ENCODE measurements around the gene UNC93B1.
A peak's percentile ranks its signal among the peaks of the same experiment; 100 is the strongest.
"Not testable (repeated sequence)": the region's sequence is repeated elsewhere in the genome, so short reads cannot be mapped to it uniquely, and the experiment has no call there.

Gene UNC93B1

DNA sequence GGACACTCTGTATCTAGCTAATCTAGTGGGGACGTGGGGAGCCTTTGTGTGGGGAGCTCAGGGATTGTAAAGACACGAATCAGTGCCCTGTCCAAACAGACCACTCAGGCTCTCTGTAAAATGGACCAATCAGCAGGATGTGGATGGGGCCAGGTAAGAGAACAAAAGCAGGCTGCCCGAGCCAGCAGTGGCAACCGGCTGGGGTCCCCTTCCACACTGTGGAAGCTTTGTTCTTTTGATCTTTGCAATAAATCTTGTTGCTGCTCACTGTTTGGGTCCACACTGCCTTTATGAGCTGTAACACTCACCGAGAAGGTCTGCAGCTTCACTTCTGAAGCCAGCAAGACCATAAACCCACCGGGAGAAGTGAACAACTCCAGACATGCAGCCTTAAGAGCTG lies 40.0 kb downstream of the UNC93B1 start:
- H3K4me3 ChIP-seq (ENCODE audit: low read depth, low read length); DNase-seq; H3K36me3 ChIP-seq (replicated peaks); in situ Hi-C loops (cut with HindIII; ENCODE audit: low pct_ligation_motif_present, low sequenced_read_pairs); H3K27ac ChIP-seq; H3K27me3 ChIP-seq (replicated peaks): not testable (repeated sequence)

DNA sequence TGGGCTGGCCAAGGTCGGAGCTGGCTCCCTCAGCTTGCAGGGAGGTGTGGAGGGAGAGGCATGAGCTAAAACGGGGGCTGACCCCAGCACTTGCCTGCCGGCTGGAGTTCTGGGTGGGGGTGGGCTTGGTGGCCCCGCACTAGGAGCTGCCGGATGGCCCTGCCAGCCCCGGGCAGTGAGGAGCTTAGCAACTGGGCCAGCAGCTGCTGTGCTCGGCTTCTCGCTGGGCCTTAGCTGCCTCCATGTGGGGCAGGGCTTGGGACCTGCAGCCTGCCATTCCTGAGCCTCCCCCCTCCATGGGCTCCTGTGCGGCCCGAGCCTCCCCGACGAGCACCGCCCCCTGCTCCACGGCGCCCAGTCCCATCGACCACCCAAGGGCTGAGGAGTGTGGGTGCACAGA lies 40.7 kb downstream of the UNC93B1 start:
- H3K4me3 ChIP-seq (ENCODE audit: low read depth, low read length); H3K27ac ChIP-seq; H3K27me3 ChIP-seq (replicated peaks); DNase-seq; H3K36me3 ChIP-seq (replicated peaks); in situ Hi-C loops (cut with HindIII; ENCODE audit: low pct_ligation_motif_present, low sequenced_read_pairs): not testable (repeated sequence)

DNA sequence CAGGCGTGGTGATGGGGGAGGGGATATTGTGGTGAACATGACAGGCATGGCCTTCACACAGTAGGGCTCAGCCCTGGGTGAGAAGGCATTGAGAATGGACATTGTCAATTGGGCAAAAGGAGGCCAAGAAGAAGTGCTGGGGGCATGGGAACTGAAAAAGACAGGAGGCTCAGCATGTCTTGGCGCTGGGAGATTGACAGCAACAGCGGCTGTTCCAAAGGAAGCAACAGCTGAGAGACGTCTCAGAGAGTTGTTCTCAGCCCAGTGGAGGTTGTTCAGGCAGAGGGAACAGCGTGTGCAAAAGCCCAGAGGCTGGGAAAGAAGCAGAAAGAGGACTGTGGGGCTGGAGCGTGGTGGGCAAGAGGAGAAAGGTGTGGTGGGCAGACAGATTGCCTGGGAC lies 47.7 kb downstream of the UNC93B1 start:
- in situ Hi-C loops (cut with HindIII; ENCODE audit: low pct_ligation_motif_present, low sequenced_read_pairs); H3K27ac ChIP-seq; H3K4me3 ChIP-seq (ENCODE audit: low read depth, low read length); H3K36me3 ChIP-seq (replicated peaks); DNase-seq: not testable (repeated sequence)
- peaks cover 11% of the 10 kb centered on the region for H3K27me3 ChIP-seq (replicated peaks)

DNA sequence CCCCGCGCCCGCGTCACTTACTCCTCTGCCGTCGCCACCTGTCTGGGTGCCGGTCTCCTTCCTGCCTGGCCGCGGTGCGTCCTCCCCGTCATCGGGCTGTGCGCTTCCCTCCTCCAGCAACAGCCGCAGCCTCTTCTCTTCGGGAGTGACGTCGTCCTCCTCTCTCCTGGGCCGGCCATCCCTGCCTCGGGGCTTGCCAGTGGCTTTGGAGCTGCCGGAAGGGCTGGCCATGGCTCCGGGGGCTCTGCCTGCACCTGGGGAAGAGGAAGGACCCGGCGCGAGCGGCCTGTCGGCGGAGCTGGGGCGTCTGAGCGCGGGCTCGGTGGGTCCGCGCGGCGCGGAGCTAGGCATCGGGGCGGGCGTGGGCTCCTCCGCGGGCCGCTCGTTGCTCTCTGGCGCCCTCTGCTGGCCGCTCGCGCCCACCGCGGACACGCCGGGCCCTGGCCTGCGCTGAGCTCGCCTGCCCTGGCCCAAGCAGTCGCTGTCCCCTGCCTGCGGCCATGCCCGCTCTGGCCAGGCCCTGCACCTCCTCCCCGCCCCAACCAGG lies 48.4 kb downstream of the UNC93B1 start:
- in situ Hi-C loops (cut with HindIII; ENCODE audit: low pct_ligation_motif_present, low sequenced_read_pairs); H3K27ac ChIP-seq; H3K36me3 ChIP-seq (replicated peaks): not testable (repeated sequence)
- TF ChIP-seq, protein P1, sequence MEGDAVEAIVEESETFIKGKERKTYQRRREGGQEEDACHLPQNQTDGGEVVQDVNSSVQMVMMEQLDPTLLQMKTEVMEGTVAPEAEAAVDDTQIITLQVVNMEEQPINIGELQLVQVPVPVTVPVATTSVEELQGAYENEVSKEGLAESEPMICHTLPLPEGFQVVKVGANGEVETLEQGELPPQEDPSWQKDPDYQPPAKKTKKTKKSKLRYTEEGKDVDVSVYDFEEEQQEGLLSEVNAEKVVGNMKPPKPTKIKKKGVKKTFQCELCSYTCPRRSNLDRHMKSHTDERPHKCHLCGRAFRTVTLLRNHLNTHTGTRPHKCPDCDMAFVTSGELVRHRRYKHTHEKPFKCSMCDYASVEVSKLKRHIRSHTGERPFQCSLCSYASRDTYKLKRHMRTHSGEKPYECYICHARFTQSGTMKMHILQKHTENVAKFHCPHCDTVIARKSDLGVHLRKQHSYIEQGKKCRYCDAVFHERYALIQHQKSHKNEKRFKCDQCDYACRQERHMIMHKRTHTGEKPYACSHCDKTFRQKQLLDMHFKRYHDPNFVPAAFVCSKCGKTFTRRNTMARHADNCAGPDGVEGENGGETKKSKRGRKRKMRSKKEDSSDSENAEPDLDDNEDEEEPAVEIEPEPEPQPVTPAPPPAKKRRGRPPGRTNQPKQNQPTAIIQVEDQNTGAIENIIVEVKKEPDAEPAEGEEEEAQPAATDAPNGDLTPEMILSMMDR (IDR thresholded peaks at IDR 0.05; ENCODE audit: low read depth, low read length, missing control alignments) = peak; percentile 51
- H3K27me3 ChIP-seq (replicated peaks) = peaks cover 11% of the 10 kb centered on the region
- peak overlapping the region; percentile 41 for H3K4me3 ChIP-seq (ENCODE audit: low read depth, low read length)
- peak; percentile 22 for DNase-seq

DNA sequence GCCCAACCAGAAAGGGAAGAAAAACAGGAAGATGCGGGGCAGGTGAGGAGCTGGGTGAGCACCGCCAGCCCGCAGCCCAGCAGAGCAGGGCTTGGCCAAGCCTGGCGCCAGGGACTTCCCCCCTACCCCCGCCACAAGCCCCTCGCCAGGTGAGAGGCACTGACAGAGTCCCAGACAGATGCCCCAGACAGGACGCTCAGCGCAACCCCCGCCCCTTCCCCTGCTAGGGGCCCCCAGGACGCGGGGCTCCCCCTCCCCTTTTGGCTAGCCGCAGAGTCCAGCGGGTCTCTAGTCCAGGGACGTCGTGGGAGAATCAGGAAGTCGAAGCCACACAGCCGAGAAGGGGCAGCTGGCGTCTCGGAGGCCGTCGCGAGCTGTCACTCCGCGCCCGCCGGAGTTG lies 48.9 kb downstream of the UNC93B1 start:
- in situ Hi-C loops (cut with HindIII; ENCODE audit: low pct_ligation_motif_present, low sequenced_read_pairs); DNase-seq; H3K27ac ChIP-seq; H3K4me3 ChIP-seq (ENCODE audit: low read depth, low read length); H3K36me3 ChIP-seq (replicated peaks): not testable (repeated sequence)
- H3K27me3 ChIP-seq (replicated peaks) = peaks cover 11% of the 10 kb centered on the region

DNA sequence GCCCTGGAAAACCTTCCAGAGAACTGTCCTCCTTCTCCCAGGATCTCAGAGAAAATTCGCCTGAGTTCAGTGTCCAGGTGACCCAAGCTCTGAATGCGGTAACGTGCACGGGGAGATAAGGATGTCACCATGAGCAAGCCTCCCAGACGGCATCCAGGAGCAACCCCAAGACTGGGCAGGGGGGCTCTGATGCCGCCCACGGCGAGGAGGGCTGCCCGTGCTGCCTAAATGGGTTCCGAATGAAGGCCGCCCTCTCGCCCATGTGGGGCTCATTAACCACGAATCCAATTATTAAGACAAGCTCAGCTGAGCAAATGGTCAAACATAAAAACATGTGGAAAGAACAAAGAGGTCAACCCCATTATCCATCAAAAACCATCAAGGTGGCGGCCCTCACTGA lies 49.6 kb downstream of the UNC93B1 start:
- H3K4me3 ChIP-seq (ENCODE audit: low read depth, low read length); H3K27ac ChIP-seq; H3K36me3 ChIP-seq (replicated peaks); in situ Hi-C loops (cut with HindIII; ENCODE audit: low pct_ligation_motif_present, low sequenced_read_pairs); DNase-seq: not testable (repeated sequence)
- peaks cover 11% of the 10 kb centered on the region for H3K27me3 ChIP-seq (replicated peaks)

DNA sequence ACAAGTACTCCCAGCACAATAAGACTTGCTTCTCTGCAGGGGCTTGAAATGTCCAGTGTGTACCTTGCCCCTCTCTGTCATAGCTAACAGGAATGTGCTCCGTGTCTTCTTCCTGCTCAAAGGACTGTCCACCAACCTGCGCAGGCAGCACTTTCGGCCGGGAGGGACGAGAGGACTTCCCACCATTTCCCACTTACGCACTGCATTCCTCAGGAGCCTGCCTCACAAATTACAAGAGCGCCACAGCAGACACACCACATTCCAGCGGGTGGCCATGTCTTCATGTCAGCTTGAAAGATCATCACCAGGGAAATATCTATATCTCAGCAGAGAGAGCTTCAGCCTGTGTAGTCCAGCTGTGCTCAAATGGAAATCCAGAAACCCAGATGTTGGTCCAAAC lies 53.2 kb downstream of the UNC93B1 start:
- in situ Hi-C loops (cut with HindIII; ENCODE audit: low pct_ligation_motif_present, low sequenced_read_pairs); H3K27ac ChIP-seq; H3K36me3 ChIP-seq (replicated peaks); H3K27me3 ChIP-seq (replicated peaks); DNase-seq; H3K4me3 ChIP-seq (ENCODE audit: low read depth, low read length): not testable (repeated sequence)

DNA sequence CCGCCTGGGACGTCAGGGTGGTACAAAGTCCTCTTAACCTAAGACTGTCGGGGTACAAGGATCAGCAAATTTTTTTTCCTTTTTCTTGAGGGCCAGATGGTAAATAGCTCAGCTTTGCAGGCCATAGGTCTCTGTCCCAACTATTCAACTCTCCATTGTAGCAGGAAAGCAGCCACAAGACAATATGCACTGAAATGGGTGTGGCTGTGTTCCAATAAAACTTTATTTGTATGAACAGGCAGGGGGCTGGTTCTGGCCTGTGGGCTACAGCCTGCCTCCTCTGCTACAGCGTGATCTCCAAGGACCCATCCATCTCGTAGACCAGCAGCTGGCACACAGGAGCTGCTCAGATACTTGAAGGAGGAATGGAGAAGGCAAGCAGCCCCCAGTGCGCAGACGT lies 56.1 kb downstream of the UNC93B1 start:
- in situ Hi-C loops (cut with HindIII; ENCODE audit: low pct_ligation_motif_present, low sequenced_read_pairs); H3K36me3 ChIP-seq (replicated peaks); H3K27me3 ChIP-seq (replicated peaks): not testable (repeated sequence)

DNA sequence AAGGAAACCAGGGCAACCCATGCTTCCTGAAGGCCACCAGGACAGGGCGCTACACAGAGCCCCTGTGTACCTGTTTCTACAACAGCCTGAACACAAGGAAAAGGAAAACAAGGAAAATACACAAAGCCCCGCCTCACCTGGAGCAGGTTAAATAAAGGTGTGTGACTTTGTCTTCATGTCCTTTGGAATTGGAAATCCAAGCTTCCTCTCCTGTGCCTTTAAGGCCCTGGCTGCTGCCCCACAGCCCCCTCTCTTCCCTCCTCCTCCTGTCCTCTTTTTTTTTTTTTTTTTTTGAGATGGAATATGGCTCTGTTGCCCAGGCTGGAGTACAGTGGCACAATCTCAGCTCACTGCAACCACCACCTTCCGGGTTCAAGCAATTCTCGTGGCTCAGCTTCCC lies 57.5 kb downstream of the UNC93B1 start:
- H3K27me3 ChIP-seq (replicated peaks); DNase-seq; H3K36me3 ChIP-seq (replicated peaks); in situ Hi-C loops (cut with HindIII; ENCODE audit: low pct_ligation_motif_present, low sequenced_read_pairs); H3K27ac ChIP-seq; H3K4me3 ChIP-seq (ENCODE audit: low read depth, low read length): not testable (repeated sequence)

More for the DNA sequence above, 56.1 kb downstream of the UNC93B1 start:
- DNase-seq; H3K4me3 ChIP-seq (ENCODE audit: low read depth, low read length); H3K27ac ChIP-seq: not testable (repeated sequence)

DNA sequence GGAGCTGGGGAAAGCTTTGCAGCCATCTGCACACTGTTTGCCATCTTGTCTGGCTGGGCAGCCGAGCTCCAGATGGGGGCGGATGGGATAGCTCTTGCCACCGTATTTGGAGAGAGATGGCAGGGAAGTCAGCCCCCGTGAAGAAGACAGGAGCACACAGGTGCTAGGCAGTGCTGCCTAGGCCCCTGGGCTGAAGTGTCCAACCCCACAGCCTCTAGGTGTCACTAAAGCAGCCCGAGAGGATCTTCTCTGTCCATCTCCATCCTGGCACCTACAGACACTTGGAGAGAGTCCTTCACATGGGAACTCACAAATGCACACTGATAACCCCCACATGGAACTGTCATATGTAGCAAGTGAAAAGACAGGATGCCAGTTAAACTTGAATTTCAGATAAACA lies 60.5 kb downstream of the UNC93B1 start:
- not testable (repeated sequence) for H3K4me3 ChIP-seq (ENCODE audit: low read depth, low read length)

More for the DNA sequence above, 60.5 kb downstream of the UNC93B1 start:
- in situ Hi-C loops (cut with HindIII; ENCODE audit: low pct_ligation_motif_present, low sequenced_read_pairs); H3K27me3 ChIP-seq (replicated peaks); H3K27ac ChIP-seq; H3K36me3 ChIP-seq (replicated peaks); DNase-seq: not testable (repeated sequence)

Measured in brain microvascular endothelial cell (primary cell).